Measurements from ENCODE around the gene SCD. TPM values are rescaled to one million over a fixed set of nuclear protein-coding genes. Genes with fewer than 3 reads are reported as not detected.

Gene SCD
- total RNA-seq, 1 donor from 2014 or later = 2.9 TPM

- peak; percentile 23 to 49 (median 37) for TF ChIP-seq CTCF (IDR thresholded peaks at IDR 0.05)
- intact Hi-C loops (cut with DNase I) = no loop called here
- DNase-seq (ENCODE audit: low spot score in 2 of 2) = peak in 1 of 2 donors; percentile 67
- Histone ChIP-seq H3K36me3 (no peaks in the 10 kb centered on the region), H3K27me3 (no peaks in the 10 kb centered on the region), H3K4me3 (no peak overlapping the region), H3K4me1 (no peaks in the 10 kb centered on the region), H3K27ac (no peak overlapping the region), H3K9me3 (no peaks in the 10 kb centered on the region)
Measured at GRCh38 chr10:100341953-100342626, 4.9 kb upstream of the SCD start.

GRCh38 chr10:100342627-100342972 lies 4.4 kb upstream of the SCD start:
- H3K27ac ChIP-seq = no peak overlapping the region
- no peaks in the 10 kb centered on the region for H3K9me3 ChIP-seq
- H3K36me3 ChIP-seq = no peaks in the 10 kb centered on the region
- TF ChIP-seq CTCF (IDR thresholded peaks at IDR 0.05) = peak in 1 of 3 experiments; percentile 0
- no peak overlapping the region for H3K4me3 ChIP-seq
- H3K27me3 ChIP-seq = no peaks in the 10 kb centered on the region
- no peaks in the 10 kb centered on the region for H3K4me1 ChIP-seq
- DNase-seq (ENCODE audit: low spot score in 2 of 2) = no peak
- intact Hi-C loops (cut with DNase I) = no loop called here

- Histone ChIP-seq H3K27me3 (no peaks in the 10 kb centered on the region), H3K9me3 (no peaks in the 10 kb centered on the region), H3K36me3 (no peaks in the 10 kb centered on the region), H3K27ac (no peak overlapping the region), H3K4me1 (peaks cover 0 to 4% of the 10 kb centered on the region in 2 donors), H3K4me3 (no peak overlapping the region)
- intact Hi-C loops (cut with DNase I) = no loop called here
- no peak for TF ChIP-seq CTCF (IDR thresholded peaks at IDR 0.05)
- no peak for DNase-seq (ENCODE audit: low spot score in 2 of 2)
Measured at GRCh38 chr10:100344241-100344788, 2.7 kb upstream of the SCD start.

GRCh38 chr10:100345570-100346330 lies 1.3 kb upstream of the SCD start:
- Histone ChIP-seq H3K4me3 (peak overlapping the region; percentile 74 to 84), H3K36me3 (no peaks in the 10 kb centered on the region), H3K4me1 (peaks cover 0 to 4% of the 10 kb centered on the region in 2 donors), H3K27me3 (no peaks in the 10 kb centered on the region), H3K27ac (no peak overlapping the region), H3K9me3 (no peaks in the 10 kb centered on the region)
- intact Hi-C loops (cut with DNase I) = loop anchor here (1.0 kb wide), 1 partner anchor 116 kb away; the partner anchor contains the start of gene CHUK
- TF ChIP-seq CTCF (IDR thresholded peaks at IDR 0.05) = no peak
- no peak for DNase-seq (ENCODE audit: low spot score in 2 of 2)

- TF ChIP-seq CTCF (IDR thresholded peaks at IDR 0.05) = no peak
- Histone ChIP-seq H3K27me3 (no peaks in the 10 kb centered on the region), H3K36me3 (no peaks in the 10 kb centered on the region), H3K9me3 (no peaks in the 10 kb centered on the region), H3K4me1 (peaks cover 0 to 4% of the 10 kb centered on the region in 2 donors), H3K4me3 (peak overlapping the region; percentile 74 to 84), H3K27ac (peak overlapping the region; percentile 54 to 74)
- DNase-seq (ENCODE audit: low spot score in 2 of 2) = peak in 1 of 2 donors; percentile 76
- intact Hi-C loops (cut with DNase I) = loop anchor here (1.0 kb wide), 1 partner anchor 117 kb away; the partner anchor contains the start of gene CHUK
Measured at GRCh38 chr10:100346351-100346764, 675 bp upstream of the SCD start.
